A549 (cell line): ENCODE results near the gene GNG2. TPM values are rescaled to one million over a fixed set of nuclear protein-coding genes. Genes with fewer than 3 reads are reported as not detected.
"Not testable (repeated sequence)": the region's sequence is repeated elsewhere in the genome, so short reads cannot be mapped to it uniquely, and the experiment has no call there.

Experiments used
- ATAC-seq, 2 experiments: fragments of 200-7000 bp in 1 of 2; fragments of >200 bp in 1 of 2; cut with Nextera tagmentation in 1 of 2; cut with Tn5 transposase in 1 of 2; 3 replicates each; pipeline versions ENCODE4 v1.8.0 to v1.9.1; 2018 to 2020; ENCODE audit warnings: mild to moderate bottlenecking in 1 of 2, moderate library complexity in 1 of 2
- CTCF ChIA-PET: fragments of 300-600 bp; sonication (Branson Sonifier 250); formaldehyde crosslinking; extraction: SDS; loops from one replicate; lab custom pipeline; 2021; ENCODE audit warnings: antibody characterized with exemption, inconsistent platforms; lab: Yijun Ruan, JAX
- POLR2A ChIA-PET: fragments of 350-600 bp; formaldehyde crosslinking; extraction: SDS; loops from one replicate; lab custom pipeline; 2021; ENCODE audit warnings: antibody characterized with exemption, inconsistent platforms; lab: Yijun Ruan, JAX
- DNase-seq, 2 experiments: peaks; one replicate each; pipeline versions ENCODE4 v3.0.0 to v3.0.0-alpha.2; 2011 to 2016; ENCODE audit warnings: low read depth in 1 of 2, low spot score in 1 of 2
- FAIRE-seq: peaks from 2 replicates; lab custom pipeline; 2011; peaks lifted over from hg19 to GRCh38; lab: Jason Lieb, UNC
- H3K27ac ChIP-seq, 2 experiments: fragments of >200 bp; sonication (Bioruptor Twin); formaldehyde crosslinking; 3 replicates each; pipeline ENCODE4 v1.5.1; 2016 to 2017
- H3K4me1 ChIP-seq: fragments of >200 bp; sonication (Bioruptor Twin); formaldehyde crosslinking; 3 replicates; pipeline ENCODE4 v1.6.1; 2016
- H3K4me2 ChIP-seq: fragments of >200 bp; sonication (Bioruptor Twin); formaldehyde crosslinking; 3 replicates; pipeline ENCODE4 v1.6.1; 2016
- H3K4me3 ChIP-seq: fragments of >200 bp; sonication (Bioruptor Twin); formaldehyde crosslinking; 3 replicates; pipeline ENCODE4 v1.5.1; 2016
- H3K9me3 ChIP-seq: fragments of >200 bp; sonication (Bioruptor Twin); formaldehyde crosslinking; 3 replicates; pipeline ENCODE4 v1.6.1; 2016
- BCL3 ChIP-seq: fragments of >200 bp; sonication (Bioruptor Twin); formaldehyde crosslinking; IDR thresholded peaks from 3 replicates; pipeline ENCODE4 v1.6.1; 2016
- BHLHE40 ChIP-seq: IDR thresholded peaks from 2 replicates; pipeline ENCODE4 v1.6.1; 2012; ENCODE audit warnings: low read depth, low read length, inconsistent platforms
- CBX8 ChIP-seq: fragments of 200-600 bp; sonication (generic); IDR thresholded peaks from 2 replicates; pipeline ENCODE4 v1.6.1; 2016
- EHF ChIP-seq: fragments of 250-450 bp; sonication (Bioruptor Pico); IDR thresholded peaks from 2 replicates; pipeline ENCODE4 v1.5.0; 2020; ENCODE audit warnings: mild to moderate bottlenecking
- EP300 ChIP-seq, 2 experiments: fragments of >200 bp; sonication (Bioruptor Twin); formaldehyde crosslinking; IDR thresholded peaks; 2 replicates in 1 of 2; 3 replicates in 1 of 2; pipeline ENCODE4 v1.6.1; 2016 to 2017
- FOSB ChIP-seq: fragments of 250-450 bp; sonication (Bioruptor Pico); IDR thresholded peaks from 2 replicates; pipeline ENCODE4 v1.5.0; 2020; ENCODE audit warnings: mild to moderate bottlenecking, moderate library complexity
- FOSL2 ChIP-seq, 2 experiments: fragments of 450-650 bp in 1 of 2; fragments of >200 bp in 1 of 2; sonication (Bioruptor Twin) in 1 of 2; formaldehyde crosslinking; IDR thresholded peaks; 2 replicates each; pipeline versions ENCODE4 v1.5.0 to v1.6.1; 2016 to 2020; ENCODE audit warnings: mild to moderate bottlenecking in 1 of 2, moderate library complexity in 1 of 2
- FOXS1 ChIP-seq: fragments of 250-450 bp; sonication (Bioruptor Pico); IDR thresholded peaks from 2 replicates; pipeline ENCODE4 v1.5.0; 2020; ENCODE audit warnings: mild to moderate bottlenecking, moderate library complexity
- HDAC2 ChIP-seq: fragments of 200-600 bp; sonication (generic); IDR thresholded peaks from 2 replicates; pipeline ENCODE4 v1.6.1; 2016
- HEYL ChIP-seq: fragments of 250-450 bp; sonication (Bioruptor Pico); IDR thresholded peaks from 2 replicates; pipeline ENCODE4 v1.8.0; 2021; ENCODE audit warnings: mild to moderate bottlenecking, moderate library complexity
- KDM1A ChIP-seq: fragments of 200-600 bp; sonication (generic); IDR thresholded peaks from 2 replicates; pipeline ENCODE4 v1.6.1; 2016; ENCODE audit warnings: low read depth, mild to moderate bottlenecking
- MAZ ChIP-seq: fragments of 150-350 bp; IDR thresholded peaks from 2 replicates; pipeline ENCODE4 v1.6.1; 2014; ENCODE audit warnings: antibody characterized with exemption, low read depth, low read length, borderline replicate concordance
- MYC ChIP-seq: IDR thresholded peaks from 2 replicates; pipeline ENCODE4 v1.6.1; 2012; ENCODE audit warnings: mild to moderate bottlenecking, inconsistent platforms, low read length, improper control_type of control experiment, borderline replicate concordance
- PHF8 ChIP-seq: fragments of 200-600 bp; sonication (generic); IDR thresholded peaks from 2 replicates; pipeline ENCODE4 v1.6.1; 2016; ENCODE audit warnings: low read depth, mild to moderate bottlenecking, antibody characterized with exemption, moderate library complexity, borderline replicate concordance
- POLR2A ChIP-seq: IDR thresholded peaks from 2 replicates; pipeline ENCODE4 v1.6.1; 2012; ENCODE audit warnings: mild to moderate bottlenecking, low read length
- POLR2AphosphoS2 ChIP-seq: conservative IDR thresholded peaks from 2 replicates; pipeline ENCODE4 v1.6.1; 2012; ENCODE audit warnings: low read length, improper control_type of control experiment, inconsistent platforms
- RAD21 ChIP-seq, 2 experiments: fragments of >200 bp in 1 of 2; sonication (Bioruptor Twin) in 1 of 2; formaldehyde crosslinking in 1 of 2; IDR thresholded peaks in 1 of 2; conservative IDR thresholded peaks in 1 of 2; 2 replicates in 1 of 2; 3 replicates in 1 of 2; pipeline ENCODE4 v1.6.1; 2012 to 2018; ENCODE audit warnings: inconsistent platforms in 1 of 2
- RNF2 ChIP-seq: fragments of 200-600 bp; sonication (generic); IDR thresholded peaks from 2 replicates; pipeline ENCODE4 v1.6.1; 2016; ENCODE audit warnings: low read depth, mild to moderate bottlenecking, antibody characterized with exemption, moderate library complexity, borderline replicate concordance
- SMC3 ChIP-seq: fragments of >200 bp; sonication (Bioruptor Twin); formaldehyde crosslinking; IDR thresholded peaks from 3 replicates; pipeline ENCODE4 v1.6.1; 2018; ENCODE audit warnings: inconsistent platforms
- TP53 ChIP-seq: fragments of 250-450 bp; sonication (Bioruptor Pico); IDR thresholded peaks from 2 replicates; pipeline ENCODE4 v1.5.0; 2021; ENCODE audit warnings: mild to moderate bottlenecking, moderate library complexity
- ZC3H11A ChIP-seq: fragments of 450-650 bp; IDR thresholded peaks from 2 replicates; pipeline ENCODE4 v1.6.1; 2014; ENCODE audit warnings: antibody characterized with exemption, mild to moderate bottlenecking
- ZSCAN20 ChIP-seq: fragments of 250-450 bp; sonication (Bioruptor Pico); IDR thresholded peaks from 2 replicates; pipeline ENCODE4 v1.8.0; 2022; ENCODE audit warnings: mild to moderate bottlenecking, moderate library complexity
- WGBS: methylation state at CpG from one replicate; pipeline ENCODE4 v1.1.6; 2017; ENCODE audit errors: missing lambda C conversion rate; 5-methylcytosine and 5-hydroxymethylcytosine counted together
- polyA plus RNA-seq, 4 experiments: library from polyadenylated mRNA; depleted of rRNA in 3 of 4; stranded (reverse); fragments of >200 nt; fragmentation: RNase III in 1 of 4; extraction: RNeasy Plus Mini Kit Qiagen cat#74134 plus additional on column Dnase treatment in 1 of 4; gene quantifications; 2 replicates in 3 of 4; 3 replicates in 1 of 4; pipeline ENCODE4 v1.2.3, GENCODE V29; 2011 to 2017
- TF ChIP-seq, protein P1 (sequence below): fragments of >200 bp; sonication (Bioruptor Twin); formaldehyde crosslinking; IDR thresholded peaks from 2 replicates; pipeline ENCODE4 v1.6.1; 2016
- TF ChIP-seq, protein P2 (sequence below): IDR thresholded peaks from 2 replicates; pipeline ENCODE4 v1.6.1; 2012

Gene GNG2
- polyA plus RNA-seq, 2 of the 4 experiments (the other 2 are of a cell fraction), result 2.1 to 3.0 TPM

DNA sequence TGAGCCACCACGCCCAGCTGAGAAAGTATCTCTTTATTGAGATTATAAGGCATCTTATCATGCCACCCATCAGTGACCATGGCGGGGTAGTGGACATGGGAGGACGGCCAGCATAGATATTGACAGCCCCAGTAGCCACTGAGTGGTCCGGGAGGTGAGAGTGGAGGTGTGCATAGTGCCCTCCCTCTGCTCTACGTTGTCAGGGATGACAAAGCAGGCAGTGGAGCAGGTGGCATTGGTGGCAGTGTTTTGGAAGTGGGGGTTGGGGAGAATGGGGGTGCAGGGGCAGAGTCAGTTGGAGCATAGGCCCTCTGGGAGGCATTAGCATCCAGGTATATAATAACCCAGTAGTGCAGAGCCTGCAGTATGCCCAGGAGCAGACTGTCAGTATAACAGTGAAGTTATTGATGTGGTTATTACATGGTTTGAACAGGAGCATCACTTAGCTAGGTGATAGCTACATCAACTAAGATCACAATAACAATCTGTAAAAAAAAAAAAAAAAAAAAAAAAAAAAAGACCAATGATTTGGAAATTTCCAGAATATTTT is 41.1 kb downstream of the GNG2 start:
- H3K4me3 ChIP-seq, result no peak overlapping the region
- 54% methylated on average over 4 of the region's 5 CpGs for WGBS
- no peak overlapping the region for H3K4me2 ChIP-seq
- TF ChIP-seq FOSB (CRISPR knock-in tag), result no peak
- no peak for TF ChIP-seq RNF2
- no peak for TF ChIP-seq ZSCAN20 (CRISPR knock-in tag)
- TF ChIP-seq HDAC2, result no peak
- TF ChIP-seq HEYL (CRISPR knock-in tag), result no peak
- no peak for TF ChIP-seq ZC3H11A
- no peak for TF ChIP-seq POLR2AphosphoS2
- no peak for TF ChIP-seq MAZ
- no peak for TF ChIP-seq FOXS1 (CRISPR knock-in tag)
- no peak for TF ChIP-seq RAD21 (conservative IDR thresholded peaks at IDR 0.05 in 1 of 2, IDR thresholded peaks at IDR 0.05 in 1 of 2)
- TF ChIP-seq TP53 (CRISPR knock-in tag), result no peak
- TF ChIP-seq BCL3, result no peak
- TF ChIP-seq BHLHE40, result no peak
- no peak for TF ChIP-seq EP300 (IDR thresholded peaks at IDR 0.05)
- no peak for TF ChIP-seq FOSL2 (IDR thresholded peaks at IDR 0.05)
- no peak for TF ChIP-seq FOSL2 (CRISPR knock-in tag; IDR thresholded peaks at IDR 0.05)
- no peak for TF ChIP-seq KDM1A
- no peak for TF ChIP-seq POLR2A
- TF ChIP-seq, all 56 proteins: peak for 0
- ChIA-PET POLR2A (no interaction called here), CTCF (interaction anchor here (1.3 kb wide), 1 partner anchor 125 kb away, joined by 3 read pairs; no protein-coding TSS in a partner anchor)
- H3K9me3 ChIP-seq, result peaks cover 11% of the 10 kb centered on the region; the same call in 2 of the 3 replicates
- FAIRE-seq (no peak), ATAC-seq (no peak), DNase-seq (no peak)
- no peaks in the 10 kb centered on the region for H3K4me1 ChIP-seq
- no peak overlapping the region for H3K27ac ChIP-seq

- H3K4me3 ChIP-seq, H3K27ac ChIP-seq, ATAC-seq, POLR2A ChIA-PET, H3K4me1 ChIP-seq, FAIRE-seq: not testable (repeated sequence)
- CTCF ChIA-PET, result interaction anchor here (1.2 to 1.5 kb wide), 3 partner anchors 17 to 73 kb away, joined by 3 read pairs; no protein-coding TSS in a partner anchor
- WGBS, result 11% methylated on average over 6 of the region's 6 CpGs
- DNase-seq, result peak in 1 of 2 experiments; percentile 17
- peak overlapping the region; percentile 36; the same call in 2 of the 3 replicates for H3K4me2 ChIP-seq
- H3K9me3 ChIP-seq, result peaks cover 11% of the 10 kb centered on the region; the same call in 2 of the 3 replicates
These were observed 45.3 kb downstream of the GNG2 start for GRCh38 chr14:51905656-51906121.

GRCh38 chr14:51908086-51908485 is 47.7 kb downstream of the GNG2 start:
- H3K4me2 ChIP-seq, result no peak overlapping the region
- WGBS, result 79% methylated on average over 3 of the region's 3 CpGs
- H3K4me3 ChIP-seq, result no peak overlapping the region
- ChIA-PET POLR2A (no interaction called here), CTCF (interaction anchor here (0.7 to 1.3 kb wide), 3 partner anchors 22 to 100 kb away, joined by 3 to 4 read pairs (median 3); no protein-coding TSS in a partner anchor)
- H3K27ac ChIP-seq, result no peak overlapping the region
- peaks cover 11% of the 10 kb centered on the region; the same call in 2 of the 3 replicates for H3K9me3 ChIP-seq
- ATAC-seq (no peak), FAIRE-seq (no peak), DNase-seq (no peak)
- TF ChIP-seq EHF (no peak), SMC3 (no peak), POLR2AphosphoS2 (no peak), PHF8 (no peak), CBX8 (no peak), ZC3H11A (no peak), MYC (no peak)
- TF ChIP-seq, protein P1, sequence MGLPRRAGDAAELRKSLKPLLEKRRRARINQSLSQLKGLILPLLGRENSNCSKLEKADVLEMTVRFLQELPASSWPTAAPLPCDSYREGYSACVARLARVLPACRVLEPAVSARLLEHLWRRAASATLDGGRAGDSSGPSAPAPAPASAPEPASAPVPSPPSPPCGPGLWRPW, result no peak
- TF ChIP-seq, protein P2, sequence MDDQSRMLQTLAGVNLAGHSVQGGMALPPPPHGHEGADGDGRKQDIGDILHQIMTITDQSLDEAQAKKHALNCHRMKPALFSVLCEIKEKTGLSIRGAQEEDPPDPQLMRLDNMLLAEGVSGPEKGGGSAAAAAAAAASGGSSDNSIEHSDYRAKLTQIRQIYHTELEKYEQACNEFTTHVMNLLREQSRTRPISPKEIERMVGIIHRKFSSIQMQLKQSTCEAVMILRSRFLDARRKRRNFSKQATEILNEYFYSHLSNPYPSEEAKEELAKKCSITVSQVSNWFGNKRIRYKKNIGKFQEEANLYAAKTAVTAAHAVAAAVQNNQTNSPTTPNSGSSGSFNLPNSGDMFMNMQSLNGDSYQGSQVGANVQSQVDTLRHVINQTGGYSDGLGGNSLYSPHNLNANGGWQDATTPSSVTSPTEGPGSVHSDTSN, result no peak
- H3K4me1 ChIP-seq, result no peaks in the 10 kb centered on the region
